Upper lobe of left lung (tissue), 6 donors: ENCODE measurements around the gene TRAPPC4. TPM values are rescaled to one million over a fixed set of nuclear protein-coding genes. Genes with fewer than 3 reads are reported as not detected.
"Not testable (repeated sequence)": the region's sequence is repeated elsewhere in the genome, so short reads cannot be mapped to it uniquely, and the experiment has no call there.

Source experiments
- ATAC-seq, 2 donors: fragments of 200-7000 bp; cut with Tn5 transposase; one replicate each; pipeline ENCODE4 v1.9.1; 2022; ENCODE audit warnings: mild to moderate bottlenecking in 2 of 2, moderate library complexity in 2 of 2; ENCODE audit not compliant: low FRiP score in 2 of 2
- DNase-seq, 2 donors: peaks; one replicate each; pipeline ENCODE4 v3.0.0-alpha.2; 2019 to 2020
- H3K27ac ChIP-seq, 4 donors: fragments of 200-600 bp; sonication (generic); one replicate each; pipeline ENCODE4 v1.5.1; 2016 to 2019
- H3K27me3 ChIP-seq, 4 donors: fragments of 200-600 bp; sonication (generic); one replicate each; pipeline ENCODE4 v1.5.1; 2017 to 2019
- H3K36me3 ChIP-seq, 4 donors: fragments of 200-600 bp; sonication (generic); one replicate each; pipeline ENCODE4 v1.5.1; 2016 to 2019
- H3K4me1 ChIP-seq, 4 donors: fragments of 200-600 bp; sonication (generic); one replicate each; pipeline ENCODE4 v1.5.1; 2018 to 2019
- H3K4me3 ChIP-seq, 4 donors: fragments of 200-600 bp; sonication (generic); one replicate each; pipeline ENCODE4 v1.5.1; 2017 to 2019; ENCODE audit warnings: mild to moderate bottlenecking in 2 of 4, moderate library complexity in 1 of 4
- H3K9me3 ChIP-seq, 4 donors: fragments of 200-600 bp; sonication (generic); one replicate each; pipeline ENCODE4 v1.5.1; 2018 to 2019
- CTCF ChIP-seq, 6 experiments: fragments of 450-650 bp in 4 of 6; fragments of 200-600 bp in 2 of 6; sonication (generic) in 2 of 6; IDR thresholded peaks; one replicate each; pipeline ENCODE4 v1.5.1; 2016 to 2019; ENCODE audit warnings: antibody characterized with exemption in 6 of 6
- EP300 ChIP-seq, 4 donors: sonication (generic); formaldehyde crosslinking; IDR thresholded peaks; one replicate each; pipeline ENCODE4 v1.5.1; 2017; ENCODE audit warnings: antibody characterized with exemption in 4 of 4, control low read depth in 2 of 4
- POLR2A ChIP-seq, 4 donors: fragments of 450-650 bp; IDR thresholded peaks; one replicate each; pipeline ENCODE4 v1.5.1; 2016 to 2017; ENCODE audit warnings: antibody characterized with exemption in 4 of 4, mild to moderate bottlenecking in 2 of 4
- POLR2AphosphoS5 ChIP-seq, 2 donors: sonication (generic); formaldehyde crosslinking; IDR thresholded peaks; one replicate each; pipeline ENCODE4 v1.5.1; 2017; ENCODE audit warnings: antibody characterized with exemption in 2 of 2
- WGBS, 2 donors: methylation state at CpG; one replicate each; pipeline ENCODE4 v1.1.5; 2017 to 2018; 5-methylcytosine and 5-hydroxymethylcytosine counted together
- total RNA-seq, 6 donors: library from RNA; depleted of rRNA in 4 of 6; stranded (reverse); fragments of >200 nt in 4 of 6; gene quantifications; one replicate each; pipeline versions ENCODE4 v1.1.0 to v1.2.1, GENCODE V29; 2016 to 2021
- donor health status: DM: no; HTN: no; CAD: no; lungs with moderate emphysema.
- donor health status: DM: no; HTN: yes; CAD: no; lungs with severe emphysema.

The TRAPPC4 gene
- total RNA-seq, 6 donors from 2014 or later = 44.2 to 77.5 (median 63.6) TPM

GRCh38 chr11:119054418-119054817, 35.9 kb downstream of the TRAPPC4 start:
- 97 to 98% methylated on average over 10 of the region's 10 CpGs for WGBS, 2 donors
- H3K27ac ChIP-seq = no peak overlapping the region
- TF ChIP-seq EP300 (IDR thresholded peaks at IDR 0.05) = no peak
- no peak overlapping the region for H3K4me3 ChIP-seq
- H3K9me3 ChIP-seq = no peaks in the 10 kb centered on the region
- DNase-seq = no peak
- peaks cover 19 to 59% (median 54%) of the 10 kb centered on the region in 4 donors for H3K36me3 ChIP-seq
- ATAC-seq = no peak
- no peaks in the 10 kb centered on the region for H3K27me3 ChIP-seq
- peaks cover 14 to 24% (median 18%) of the 10 kb centered on the region in 4 donors for H3K4me1 ChIP-seq

- Histone ChIP-seq H3K27me3 (no peaks in the 10 kb centered on the region), H3K9me3 (no peaks in the 10 kb centered on the region), H3K4me3 (peak overlapping the region; percentile 81 to 99 (median 93)), H3K4me1 (peaks cover 14 to 24% (median 18%) of the 10 kb centered on the region in 4 donors), H3K36me3 (peaks cover 17 to 44% (median 42%) of the 10 kb centered on the region in 4 donors), H3K27ac (peak overlapping the region in 2 of 4 donors; percentile 90)
- 46 to 55% methylated on average over 6 of the region's 6 CpGs for WGBS, 2 donors
- TF ChIP-seq POLR2AphosphoS5 (IDR thresholded peaks at IDR 0.05) (no peak), EP300 (IDR thresholded peaks at IDR 0.05) (no peak), POLR2A (IDR thresholded peaks at IDR 0.05) (no peak), CTCF (IDR thresholded peaks at IDR 0.05) (no peak)
- ATAC-seq (no peak), DNase-seq (no peak)
Measured at GRCh38 chr11:119055901-119056300, 37.3 kb downstream of the TRAPPC4 start.

GRCh38 chr11:119056421-119056999, 37.9 kb downstream of the TRAPPC4 start:
- DNase-seq (peak in 1 of 2 donors; percentile 51), ATAC-seq (peak; percentile 4 to 41)
- 0% methylated on average over 1 to 19 of the region's 48 CpGs for WGBS, 2 donors
- Histone ChIP-seq H3K4me1 (peaks cover 14 to 24% (median 18%) of the 10 kb centered on the region in 4 donors), H3K27me3 (no peaks in the 10 kb centered on the region), H3K27ac (peak overlapping the region; percentile 81 to 90 (median 88)), H3K36me3 (peaks cover 17 to 38% (median 36%) of the 10 kb centered on the region in 4 donors), H3K9me3 (no peaks in the 10 kb centered on the region), H3K4me3 (peak overlapping the region; percentile 81 to 99 (median 93))
- no peak for TF ChIP-seq POLR2AphosphoS5 (IDR thresholded peaks at IDR 0.05)
- TF ChIP-seq POLR2A (IDR thresholded peaks at IDR 0.05) = no peak
- no peak for TF ChIP-seq EP300 (IDR thresholded peaks at IDR 0.05)
- no peak for TF ChIP-seq CTCF (IDR thresholded peaks at IDR 0.05)

- H3K27me3 ChIP-seq = no peaks in the 10 kb centered on the region
- WGBS, 2 donors = 0 to 1% methylated on average over 1 to 26 of the region's 79 CpGs
- peak within 1 kb of the TSS; percentile 81 to 99 (median 93) for H3K4me3 ChIP-seq
- H3K4me1 ChIP-seq = peaks cover 14 to 24% (median 18%) of the 10 kb centered on the region in 4 donors
- peak; percentile 99 for DNase-seq
- H3K36me3 ChIP-seq = peaks cover 12 to 32% (median 29%) of the 10 kb centered on the region in 4 donors
- peak; percentile 99 for ATAC-seq
- no peaks in the 10 kb centered on the region for H3K9me3 ChIP-seq
- H3K27ac ChIP-seq = peak within 1 kb of the TSS; percentile 81 to 90 (median 88)
- TF ChIP-seq EP300 (IDR thresholded peaks at IDR 0.05) (no peak), POLR2A (IDR thresholded peaks at IDR 0.05) (peak in 3 of 4 donors; percentile 31 to 78 (median 66)), POLR2AphosphoS5 (IDR thresholded peaks at IDR 0.05) (peak; percentile 44 to 66), CTCF (IDR thresholded peaks at IDR 0.05) (peak in 4 of 6 experiments; percentile 21 to 47 (median 42))
Measured at GRCh38 chr11:119057000-119057769, 38.6 kb downstream of the TRAPPC4 start, which contains the start of gene HYOU1. TSS of gene HYOU1 (minus strand) at chr11:119057205. CDS start at chr11:119056160, 1,045 bp downstream.

GRCh38 chr11:119059128-119059527, 40.6 kb downstream of the TRAPPC4 start:
- not testable (repeated sequence) for ATAC-seq, H3K27me3 ChIP-seq, H3K4me3 ChIP-seq, H3K27ac ChIP-seq, H3K9me3 ChIP-seq
- H3K36me3 ChIP-seq = peaks cover 0 to 12% (median 10%) of the 10 kb centered on the region in 4 donors
- 83 to 95% methylated on average over 2 to 5 of the region's 35 CpGs for WGBS, 2 donors
- DNase-seq = peak in 1 of 2 donors; percentile 74
- peaks cover 17 to 24% (median 18%) of the 10 kb centered on the region in 4 donors for H3K4me1 ChIP-seq
